H9 (cell line): ENCODE data around the gene MZB1. TPM values are rescaled to one million over a fixed set of nuclear protein-coding genes. Genes with fewer than 3 reads are reported as not detected.

Experiments
- DNase-seq: peaks from one replicate; pipeline ENCODE4 v3.0.0-alpha.2; 2017
- H2AFZ ChIP-seq: one replicate; pipeline ENCODE4 v1.6.1; 2013; ENCODE audit warnings: mild to moderate bottlenecking, low read length, control low read depth, moderate library complexity
- H2AK5ac ChIP-seq: 2 replicates; pipeline ENCODE4 v1.6.1; 2013; ENCODE audit warnings: low read length, control low read depth, mixed read lengths; ENCODE audit not compliant: insufficient read length
- H2BK120ac ChIP-seq: one replicate; pipeline ENCODE4 v1.6.1; 2013; ENCODE audit warnings: low read depth, mild to moderate bottlenecking, low read length, control low read depth, inconsistent platforms; ENCODE audit not compliant: poor library complexity, severe bottlenecking
- H2BK12ac ChIP-seq: 2 replicates; pipeline ENCODE4 v1.6.1; 2013; ENCODE audit warnings: low read length, control low read depth, mixed read lengths, low read depth; ENCODE audit not compliant: insufficient read length
- H2BK15ac ChIP-seq: 2 replicates; pipeline ENCODE4 v1.6.1; 2013; ENCODE audit warnings: low read depth, low read length, control low read depth
- H2BK20ac ChIP-seq: one replicate; pipeline ENCODE4 v1.6.1; 2013; ENCODE audit warnings: low read depth, mild to moderate bottlenecking, low read length, control low read depth, inconsistent platforms; ENCODE audit not compliant: poor library complexity, severe bottlenecking
- H2BK5ac ChIP-seq: 2 replicates; pipeline ENCODE4 v1.6.1; 2013; ENCODE audit warnings: low read length, control low read depth, mixed read lengths; ENCODE audit not compliant: insufficient read length
- H3K14ac ChIP-seq: 2 replicates; pipeline ENCODE4 v1.6.1; 2013; ENCODE audit warnings: low read length, control low read depth; ENCODE audit not compliant: insufficient read depth
- H3K18ac ChIP-seq: 2 replicates; pipeline ENCODE4 v1.6.1; 2013; ENCODE audit warnings: low read depth, mild to moderate bottlenecking, mixed read lengths, low read length, control low read depth; ENCODE audit not compliant: insufficient read length
- H3K23ac ChIP-seq: 2 replicates; pipeline ENCODE4 v1.6.1; 2013; ENCODE audit warnings: low read length, control low read depth, mixed read lengths, low read depth; ENCODE audit not compliant: insufficient read length
- H3K23me2 ChIP-seq: 2 replicates; pipeline ENCODE4 v1.6.1; 2013; ENCODE audit warnings: low read depth, mild to moderate bottlenecking, mixed read lengths, low read length, control low read depth; ENCODE audit not compliant: insufficient read length, poor library complexity, severe bottlenecking
- H3K27ac ChIP-seq: 2 replicates; pipeline ENCODE4 v1.5.1; 2013; ENCODE audit warnings: low read length, control low read depth, mixed read lengths, low read depth; ENCODE audit not compliant: insufficient read length
- H3K27me3 ChIP-seq: 2 replicates; pipeline ENCODE4 v1.6.1; 2013; ENCODE audit warnings: low read length, control low read depth, inconsistent platforms; ENCODE audit not compliant: insufficient read depth
- H3K4ac ChIP-seq: 2 replicates; pipeline ENCODE4 v1.6.1; 2013; ENCODE audit warnings: low read depth, mild to moderate bottlenecking, control low read depth, inconsistent platforms, low read length, moderate library complexity
- H3K4me1 ChIP-seq: 2 replicates; pipeline ENCODE4 v1.6.1; 2013; ENCODE audit warnings: low read length, control low read depth, inconsistent platforms; ENCODE audit not compliant: insufficient read depth
- H3K4me2 ChIP-seq: 2 replicates; pipeline ENCODE4 v1.6.1; 2013; ENCODE audit warnings: low read length, control low read depth, mixed read lengths; ENCODE audit not compliant: insufficient read length, insufficient read depth
- H3K56ac ChIP-seq: 2 replicates; pipeline ENCODE4 v1.6.1; 2013; ENCODE audit warnings: low read depth, mild to moderate bottlenecking, mixed read lengths, low read length, control low read depth; ENCODE audit not compliant: insufficient read length
- H3K79me1 ChIP-seq: 2 replicates; pipeline ENCODE4 v1.6.1; 2013; ENCODE audit warnings: low read depth, mild to moderate bottlenecking, moderate library complexity, low read length, control low read depth, inconsistent platforms; ENCODE audit not compliant: insufficient read depth, poor library complexity, severe bottlenecking
- H3K79me2 ChIP-seq: 2 replicates; pipeline ENCODE4 v1.6.1; 2013; ENCODE audit warnings: low read length, control low read depth, inconsistent platforms; ENCODE audit not compliant: insufficient read depth
- H3K9ac ChIP-seq: 2 replicates; pipeline ENCODE4 v1.6.1; 2013; ENCODE audit warnings: low read length, control low read depth, mixed read lengths; ENCODE audit not compliant: insufficient read length; ENCODE audit errors: extremely low read depth
- H3K9me3 ChIP-seq: one replicate; pipeline ENCODE4 v1.6.1; 2013; ENCODE audit warnings: low read depth, low read length, inconsistent platforms; ENCODE audit not compliant: control insufficient read depth
- H3T11ph ChIP-seq: one replicate; pipeline ENCODE4 v1.6.1; 2013; ENCODE audit warnings: mild to moderate bottlenecking, low read length, control low read depth, inconsistent platforms
- H4K20me1 ChIP-seq: one replicate; pipeline ENCODE4 v1.6.1; 2013; ENCODE audit not compliant: control insufficient read depth, insufficient read length, insufficient read depth
- H4K5ac ChIP-seq: 2 replicates; pipeline ENCODE4 v1.6.1; 2013; ENCODE audit warnings: low read depth, mild to moderate bottlenecking, mixed read lengths, low read length, control low read depth; ENCODE audit not compliant: insufficient read length
- H4K8ac ChIP-seq: replicated peaks from 2 replicates; pipeline ENCODE4 v1.6.1; 2013; ENCODE audit warnings: low read length, control low read depth, mixed read lengths, low read depth; ENCODE audit not compliant: insufficient read length
- H4K91ac ChIP-seq: 2 replicates; pipeline ENCODE4 v1.6.1; 2013; ENCODE audit warnings: low read depth, mild to moderate bottlenecking, moderate library complexity, mixed read lengths, low read length, control low read depth; ENCODE audit not compliant: insufficient read length
- H3K27ac Mint-ChIP-seq, 3 experiments: 2 replicates in 2 of 3; 3 replicates in 1 of 3; pipeline ENCODE4 v1.8.0; 2020 to 2021; ENCODE audit warnings: mixed read lengths in 3 of 3, mild to moderate bottlenecking in 1 of 3, moderate library complexity in 1 of 3
- H3K27me3 Mint-ChIP-seq: 2 replicates; pipeline ENCODE4 v1.8.0; 2021; ENCODE audit warnings: low read depth, mild to moderate bottlenecking, moderate library complexity, mixed read lengths
- H3K36me3 Mint-ChIP-seq, 3 experiments: 2 replicates in 2 of 3; 3 replicates in 1 of 3; pipeline ENCODE4 v1.8.0; 2020 to 2021; ENCODE audit warnings: low read depth in 3 of 3, mixed read lengths in 3 of 3; ENCODE audit not compliant: insufficient read depth in 1 of 3
- H3K4me1 Mint-ChIP-seq, 2 experiments: 2 replicates each; pipeline ENCODE4 v1.8.0; 2020; ENCODE audit warnings: mixed read lengths in 2 of 2
- H3K4me3 Mint-ChIP-seq, 2 experiments: 2 replicates in 1 of 2; 3 replicates in 1 of 2; pipeline ENCODE4 v1.8.0; 2020 to 2021; ENCODE audit warnings: mild to moderate bottlenecking in 2 of 2, mixed read lengths in 2 of 2, moderate library complexity in 1 of 2
- H3K9me3 Mint-ChIP-seq, 2 experiments: 2 replicates in 1 of 2; 3 replicates in 1 of 2; pipeline ENCODE4 v1.8.0; 2020; ENCODE audit warnings: mild to moderate bottlenecking in 2 of 2, mixed read lengths in 2 of 2, moderate library complexity in 1 of 2
- CTCF ChIP-seq: fragments of 200-600 bp; sonication (generic); conservative IDR thresholded peaks from 3 replicates; pipeline ENCODE4 v1.8.0; 2021; ENCODE audit warnings: antibody characterized with exemption, mild to moderate bottlenecking
- WGBS: extraction: QIAGEN DNeasy Blood & Tissue Kit; methylation state at CpG from one replicate; pipeline ENCODE4 v1.1.7; 2013; ENCODE audit warnings: missing lambda C conversion rate, low lambda C conversion rate, mixed read lengths; ENCODE audit not compliant: insufficient read length; ENCODE audit errors: extremely low coverage; 5-methylcytosine and 5-hydroxymethylcytosine counted together
- total RNA-seq: library from RNA; stranded (reverse); gene quantifications from 2 replicates; pipeline ENCODE4 v1.2.1, GENCODE V29; 2021

MZB1 gene
- total RNA-seq, 1 experiment from 2014 or later = 0.31 TPM

- no peak overlapping the region for H2AK5ac ChIP-seq
- no peaks in the 10 kb centered on the region; the same call in 1 of the 2 replicates for H3K27me3 Mint-ChIP-seq
- no peak overlapping the region for H3K23ac ChIP-seq
- no peaks in the 10 kb centered on the region for H4K20me1 ChIP-seq
- peaks cover 3% of the 10 kb centered on the region; the same call in 1 of the 2 replicates for H3K4me1 ChIP-seq
- no peaks in the 10 kb centered on the region for H3K9me3 ChIP-seq
- H3K27ac Mint-ChIP-seq = peak overlapping the region in 1 of 3 experiments; percentile 7; a peak in 1 of 7 replicates
- H3K4me3 Mint-ChIP-seq = no peak overlapping the region
- H4K5ac ChIP-seq = no peak overlapping the region
- H3T11ph ChIP-seq = no peak overlapping the region
- H3K36me3 Mint-ChIP-seq = no peaks in the 10 kb centered on the region
- no peak overlapping the region for H3K4me2 ChIP-seq
- no peak overlapping the region for H3K18ac ChIP-seq
- H3K14ac ChIP-seq = no peak overlapping the region
- H4K91ac ChIP-seq = no peak overlapping the region
- no peaks in the 10 kb centered on the region for H3K27me3 ChIP-seq
- no peak overlapping the region for H3K4ac ChIP-seq
- H3K27ac ChIP-seq = no peak overlapping the region
- no peak overlapping the region for H3K9ac ChIP-seq
- H4K8ac ChIP-seq = no peak overlapping the region
- no peaks in the 10 kb centered on the region for H3K23me2 ChIP-seq
- peaks cover 21 to 43% of the 10 kb centered on the region in 2 experiments for H3K4me1 Mint-ChIP-seq
- no peak overlapping the region for H2BK120ac ChIP-seq
- DNase-seq = no peak
- no peak overlapping the region for H2BK5ac ChIP-seq
- no peak overlapping the region for H2BK15ac ChIP-seq
- no peak for TF ChIP-seq CTCF
- no peaks in the 10 kb centered on the region for H3K9me3 Mint-ChIP-seq
- H3K79me2 ChIP-seq = no peaks in the 10 kb centered on the region
- no peaks in the 10 kb centered on the region for H3K79me1 ChIP-seq
- H2AFZ ChIP-seq = no peak overlapping the region
- no peak overlapping the region for H3K56ac ChIP-seq
- no peak overlapping the region for H2BK12ac ChIP-seq
- no CpG with 5 or more reads among the region's 9 CpGs for WGBS
- H2BK20ac ChIP-seq = no peak overlapping the region
Observed at GRCh38 chr5:139384591-139385051, 5.1 kb downstream of the MZB1 start.
